Neuronal stem cell (in vitro differentiated cells): ENCODE measurements around the gene ANOS1.

Source experiments
- DNase-seq: peaks from one replicate; pipeline ENCODE4 v3.0.0-alpha.2; 2013; ENCODE audit warnings: low spot score
- H2AFZ ChIP-seq: one replicate; pipeline ENCODE4 v1.6.1; 2013; ENCODE audit warnings: mild to moderate bottlenecking, low read length, inconsistent platforms
- H2AK5ac ChIP-seq: 2 replicates; pipeline ENCODE4 v1.6.1; 2013; ENCODE audit warnings: low read depth, mild to moderate bottlenecking, inconsistent platforms, low read length, moderate library complexity, mixed read lengths
- H2BK120ac ChIP-seq: 2 replicates; pipeline ENCODE4 v1.6.1; 2013; ENCODE audit warnings: low read depth, mild to moderate bottlenecking, inconsistent platforms, low read length, moderate library complexity, mixed read lengths
- H2BK12ac ChIP-seq: one replicate; pipeline ENCODE4 v1.6.1; 2013; ENCODE audit warnings: low read length, inconsistent platforms
- H2BK15ac ChIP-seq: 2 replicates; pipeline ENCODE4 v1.6.1; 2013; ENCODE audit warnings: mild to moderate bottlenecking, low read length, inconsistent platforms, mixed read lengths
- H2BK5ac ChIP-seq: one replicate; pipeline ENCODE4 v1.6.1; 2013; ENCODE audit warnings: inconsistent platforms, mild to moderate bottlenecking, low read length, moderate library complexity
- H3K14ac ChIP-seq: one replicate; pipeline ENCODE4 v1.6.1; 2013; ENCODE audit warnings: low read length, inconsistent platforms
- H3K18ac ChIP-seq: 2 replicates; pipeline ENCODE4 v1.6.1; 2013; ENCODE audit warnings: low read length, inconsistent platforms
- H3K23ac ChIP-seq: 2 replicates; pipeline ENCODE4 v1.6.1; 2013; ENCODE audit warnings: low read depth, mild to moderate bottlenecking, mixed read lengths, low read length, inconsistent platforms; ENCODE audit not compliant: poor library complexity
- H3K27ac ChIP-seq: replicated peaks from 3 replicates; pipeline ENCODE4 v1.5.1; 2013; ENCODE audit warnings: low read length, inconsistent platforms
- H3K27me3 ChIP-seq, 3 experiments: 2 replicates each; pipeline ENCODE4 v1.6.1; 2013; ENCODE audit warnings: low read length in 3 of 3, mild to moderate bottlenecking in 2 of 3, inconsistent platforms in 1 of 3, low read depth in 1 of 3, mixed read lengths in 1 of 3, moderate library complexity in 1 of 3; ENCODE audit not compliant: control insufficient read depth in 3 of 3, insufficient read depth in 3 of 3
- H3K36me3 ChIP-seq, 2 donors: replicated peaks in 1 of 2; 2 replicates each; pipeline ENCODE4 v1.6.1; 2013; ENCODE audit warnings: low read length in 2 of 2; ENCODE audit not compliant: control insufficient read depth in 2 of 2, insufficient read depth in 2 of 2
- H3K4ac ChIP-seq: 2 replicates; pipeline ENCODE4 v1.6.1; 2013; ENCODE audit warnings: inconsistent platforms, mild to moderate bottlenecking, low read length, moderate library complexity
- H3K4me1 ChIP-seq, 2 donors: 1 replicate in 1 of 2; 2 replicates in 1 of 2; pipeline ENCODE4 v1.6.1; 2013; ENCODE audit warnings: low read length in 2 of 2, low read depth in 1 of 2; ENCODE audit not compliant: control insufficient read depth in 2 of 2, insufficient read depth in 1 of 2
- H3K4me2 ChIP-seq: one replicate; pipeline ENCODE4 v1.6.1; 2013; ENCODE audit warnings: mild to moderate bottlenecking, low read length, inconsistent platforms; ENCODE audit not compliant: insufficient read depth, poor library complexity, severe bottlenecking
- H3K4me3 ChIP-seq, 2 donors: 2 replicates each; pipeline ENCODE4 v1.5.1; 2013; ENCODE audit warnings: low read length in 2 of 2, mild to moderate bottlenecking in 2 of 2, inconsistent platforms in 1 of 2, moderate library complexity in 1 of 2
- H3K79me1 ChIP-seq: one replicate; pipeline ENCODE4 v1.6.1; 2013; ENCODE audit warnings: low read depth, mild to moderate bottlenecking, inconsistent platforms, low read length, moderate library complexity
- H3K9ac ChIP-seq: one replicate; pipeline ENCODE4 v1.6.1; 2013; ENCODE audit warnings: mild to moderate bottlenecking, low read depth, low read length, inconsistent platforms; ENCODE audit not compliant: poor library complexity
- H3K9me3 ChIP-seq, 2 donors: replicated peaks in 1 of 2; 2 replicates each; pipeline versions ENCODE3 to v1.6.1; 2013; ENCODE audit warnings: low read length in 2 of 2, mild to moderate bottlenecking in 2 of 2, inconsistent platforms in 1 of 2, low read depth in 1 of 2, mixed read lengths in 1 of 2, moderate library complexity in 1 of 2; ENCODE audit not compliant: control insufficient read depth in 2 of 2, insufficient read depth in 1 of 2
- H4K8ac ChIP-seq: one replicate; pipeline ENCODE4 v1.6.1; 2013; ENCODE audit warnings: low read depth, mild to moderate bottlenecking, inconsistent platforms, low read length, moderate library complexity
- H4K91ac ChIP-seq: one replicate; pipeline ENCODE4 v1.6.1; 2013; ENCODE audit warnings: low read length, low read depth, mild to moderate bottlenecking, inconsistent platforms; ENCODE audit not compliant: poor library complexity
- WGBS, 2 donors: extraction: QIAGEN DNeasy Blood & Tissue Kit; methylation state at CpG; one replicate each; pipeline ENCODE4 v1.1.7; 2013; ENCODE audit warnings: missing lambda C conversion rate in 2 of 2, mixed read lengths in 1 of 2; ENCODE audit not compliant: insufficient read length in 2 of 2, insufficient replicate concordance in 1 of 2; ENCODE audit errors: extremely low coverage in 2 of 2; 5-methylcytosine and 5-hydroxymethylcytosine counted together

Gene ANOS1

DNA sequence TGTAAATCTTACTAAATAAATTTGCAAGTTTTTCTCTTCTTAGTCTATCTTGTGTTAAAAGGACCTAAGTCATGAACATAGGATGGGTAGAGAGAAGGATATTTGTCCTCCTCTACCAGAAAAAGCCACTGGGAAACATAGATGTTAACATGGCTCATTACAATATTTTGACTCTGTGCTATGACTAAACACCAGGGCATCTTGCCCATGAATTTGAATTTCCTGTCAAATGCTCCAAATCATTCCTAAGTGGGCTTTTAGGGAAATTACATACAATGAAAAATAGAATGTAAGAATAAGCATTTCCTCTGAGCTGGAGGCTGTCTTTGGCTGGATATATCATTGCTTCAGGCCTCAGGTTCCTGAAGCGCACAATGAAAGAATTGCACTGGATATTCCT is 39.1 kb downstream of the ANOS1 start:
- no peak overlapping the region for H2AK5ac ChIP-seq
- no peak overlapping the region for H2AFZ ChIP-seq
- H2BK12ac ChIP-seq = no peak overlapping the region
- H3K23ac ChIP-seq = no peak overlapping the region
- no peak overlapping the region for H2BK5ac ChIP-seq
- H2BK120ac ChIP-seq = no peak overlapping the region
- H3K18ac ChIP-seq = no peak overlapping the region
- no CpG with 5 or more reads among the region's 1 CpG for WGBS, 2 donors
- H3K9me3 ChIP-seq = no peaks in the 10 kb centered on the region
- no peaks in the 10 kb centered on the region for H3K36me3 ChIP-seq
- H3K4me1 ChIP-seq = no peaks in the 10 kb centered on the region
- no peak overlapping the region for H3K4ac ChIP-seq
- no peaks in the 10 kb centered on the region for H3K79me1 ChIP-seq
- H3K4me3 ChIP-seq = no peak overlapping the region
- H3K9ac ChIP-seq = no peak overlapping the region
- H3K27me3 ChIP-seq = peaks cover 0 to 4% (median 0%) of the 10 kb centered on the region in 3 experiments
- no peak overlapping the region for H2BK15ac ChIP-seq
- no peak overlapping the region for H3K27ac ChIP-seq
- no peak overlapping the region for H4K91ac ChIP-seq
- no peak overlapping the region for H3K4me2 ChIP-seq
- no peak overlapping the region for H4K8ac ChIP-seq
- no peak overlapping the region for H3K14ac ChIP-seq
- no peak for DNase-seq

DNA sequence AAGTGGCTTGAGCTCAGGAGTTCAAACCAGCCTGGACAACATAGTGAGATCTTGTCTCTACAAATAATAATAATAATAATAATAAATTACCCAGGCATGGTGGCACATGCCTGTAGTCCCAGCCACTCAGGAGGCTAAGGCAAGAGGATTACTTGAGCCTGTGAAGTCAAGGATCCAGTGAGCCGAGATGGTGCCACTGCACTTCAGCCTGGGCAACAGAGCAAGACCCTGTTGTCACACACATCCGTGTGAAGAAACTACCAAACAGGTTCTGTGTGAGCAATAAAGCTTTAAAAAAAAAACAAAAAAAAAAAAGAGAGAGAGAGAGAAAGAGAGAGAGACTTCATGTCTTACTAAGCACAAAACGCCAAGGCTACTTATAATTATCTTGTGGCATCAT is 42.5 kb downstream of the ANOS1 start:
- H3K14ac ChIP-seq = no peak overlapping the region
- H2BK120ac ChIP-seq = no peak overlapping the region
- H2AFZ ChIP-seq = no peak overlapping the region
- no peak overlapping the region for H3K18ac ChIP-seq
- H2BK12ac ChIP-seq = no peak overlapping the region
- no peak overlapping the region for H4K8ac ChIP-seq
- H3K4me2 ChIP-seq = no peak overlapping the region
- H3K23ac ChIP-seq = no peak overlapping the region
- no peak overlapping the region for H2BK5ac ChIP-seq
- WGBS, 2 donors = no CpG with 5 or more reads among the region's 3 CpGs
- H3K4me1 ChIP-seq = peaks cover 2 to 3% of the 10 kb centered on the region in 2 donors
- no peak overlapping the region for H3K4me3 ChIP-seq
- H2BK15ac ChIP-seq = no peak overlapping the region
- no peak for DNase-seq
- H2AK5ac ChIP-seq = no peak overlapping the region
- no peak overlapping the region for H3K9ac ChIP-seq
- H3K4ac ChIP-seq = no peak overlapping the region
- H3K79me1 ChIP-seq = no peaks in the 10 kb centered on the region
- H3K27me3 ChIP-seq = peaks cover 0 to 15% (median 0%) of the 10 kb centered on the region in 3 experiments
- H4K91ac ChIP-seq = no peak overlapping the region
- H3K9me3 ChIP-seq = no peaks in the 10 kb centered on the region
- peak overlapping the region; percentile 81 for H3K27ac ChIP-seq
- no peaks in the 10 kb centered on the region for H3K36me3 ChIP-seq

GRCh38 chrX:8688776-8689175 is 43.2 kb downstream of the ANOS1 start:
- WGBS, 2 donors = no CpG with 5 or more reads among the region's 3 CpGs
- no peak overlapping the region for H2BK120ac ChIP-seq

DNA sequence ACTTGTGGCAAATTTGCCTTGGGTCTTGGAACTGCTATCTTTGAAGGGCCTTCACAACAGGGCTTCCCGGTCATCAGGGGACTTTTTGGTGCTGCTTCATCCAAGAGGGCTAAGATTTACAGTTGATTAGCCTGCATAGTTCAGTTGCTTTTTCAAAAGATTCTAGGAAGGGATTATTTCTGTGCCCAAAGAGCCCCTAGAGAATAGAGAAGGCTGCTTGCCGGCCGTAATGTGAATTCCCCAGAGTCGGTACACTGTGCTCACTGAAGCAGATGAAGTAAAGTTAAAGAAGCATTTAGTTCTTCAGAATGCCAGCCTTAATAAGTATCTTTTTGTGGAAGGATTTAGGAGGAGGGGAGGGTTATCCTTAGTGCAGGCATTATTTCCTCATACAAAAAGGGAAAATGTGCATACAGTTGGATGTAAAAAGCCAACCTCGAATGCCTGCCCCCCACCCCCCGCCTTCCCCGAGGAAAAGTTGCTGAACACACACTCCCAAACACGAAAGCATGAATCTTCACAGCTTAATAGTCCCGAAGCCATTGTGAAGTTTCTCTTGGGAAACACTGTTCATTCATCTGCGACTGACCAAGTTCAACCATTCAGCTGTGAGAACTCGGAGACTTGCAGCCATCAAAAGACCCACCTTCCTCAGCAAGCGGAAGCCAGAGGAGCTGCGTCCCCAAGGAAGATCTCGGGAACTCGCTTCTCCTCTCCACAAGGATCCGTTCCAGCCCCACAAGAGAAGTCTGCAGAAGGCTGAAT is 47.6 kb downstream of the ANOS1 start:
- Histone ChIP-seq H3K4ac (no peak overlapping the region), H2BK120ac (no peak overlapping the region), H3K9ac (no peak overlapping the region), H2AK5ac (no peak overlapping the region), H2BK15ac (no peak overlapping the region), H3K14ac (no peak overlapping the region), H3K18ac (no peak overlapping the region), H4K91ac (no peak overlapping the region), H3K4me1 (peaks cover 3% of the 10 kb centered on the region in 2 donors), H4K8ac (no peak overlapping the region), H2BK12ac (no peak overlapping the region), H3K9me3 (no peaks in the 10 kb centered on the region), H3K4me2 (peak overlapping the region; percentile 21), H3K27ac (peak overlapping the region; percentile 94), H3K27me3 (peaks cover 0 to 18% (median 0%) of the 10 kb centered on the region in 3 experiments), H3K79me1 (no peaks in the 10 kb centered on the region), H3K23ac (no peak overlapping the region), H2BK5ac (no peak overlapping the region), H2AFZ (peak overlapping the region; percentile 51), H3K4me3 (peak overlapping the region in 1 of 2 donors; percentile 15), H3K36me3 (no peaks in the 10 kb centered on the region)
- no CpG with 5 or more reads among the region's 16 CpGs for WGBS, 2 donors
- DNase-seq = peak; percentile 45

More at GRCh38 chrX:8688776-8689175, 43.2 kb downstream of the ANOS1 start:
- H2BK5ac ChIP-seq = no peak overlapping the region
- H2BK15ac ChIP-seq = no peak overlapping the region
- H3K23ac ChIP-seq = no peak overlapping the region
- H3K14ac ChIP-seq = no peak overlapping the region
- no peak for DNase-seq
- H3K9ac ChIP-seq = no peak overlapping the region
- no peak overlapping the region for H3K18ac ChIP-seq
- no peak overlapping the region for H3K4me2 ChIP-seq
- no peaks in the 10 kb centered on the region for H3K79me1 ChIP-seq
- no peak overlapping the region for H3K4me3 ChIP-seq
- H2BK12ac ChIP-seq = no peak overlapping the region
- no peaks in the 10 kb centered on the region for H3K9me3 ChIP-seq
- H2AFZ ChIP-seq = no peak overlapping the region
- H3K4me1 ChIP-seq = peaks cover 3% of the 10 kb centered on the region in 2 donors
- H3K36me3 ChIP-seq = no peaks in the 10 kb centered on the region
- no peak overlapping the region for H2AK5ac ChIP-seq
- no peak overlapping the region for H3K4ac ChIP-seq
- peaks cover 0 to 15% (median 0%) of the 10 kb centered on the region in 3 experiments for H3K27me3 ChIP-seq
- peak overlapping the region; percentile 81 for H3K27ac ChIP-seq
- no peak overlapping the region for H4K91ac ChIP-seq
- no peak overlapping the region for H4K8ac ChIP-seq
